Testis (tissue), 3 donors: ENCODE data around the gene CBX2. TPM values are rescaled to one million over a fixed set of nuclear protein-coding genes. Genes with fewer than 3 reads are reported as not detected.
A peak's percentile ranks its signal among the peaks of the same experiment; 100 is the strongest.

Experiments
- DNase-seq: peaks from one replicate; pipeline ENCODE4 v3.0.0-alpha.2; 2019
- H3K27ac ChIP-seq, 2 donors: fragments of 200-600 bp; sonication (generic); one replicate each; pipeline ENCODE4 v1.5.1; 2019
- H3K27me3 ChIP-seq: fragments of 200-600 bp; sonication (generic); one replicate; pipeline ENCODE4 v1.5.1; 2019
- H3K36me3 ChIP-seq: fragments of 200-600 bp; sonication (generic); one replicate; pipeline ENCODE4 v1.5.1; 2017; ENCODE audit warnings: low read depth; ENCODE audit errors: missing control alignments
- H3K4me1 ChIP-seq: fragments of 200-600 bp; sonication (generic); one replicate; pipeline ENCODE4 v1.5.1; 2019
- H3K4me3 ChIP-seq, 2 donors: fragments of 200-600 bp; sonication (generic); one replicate each; pipeline ENCODE4 v1.5.1; 2017 to 2019
- H3K9me3 ChIP-seq: fragments of 200-600 bp; sonication (generic); one replicate; pipeline ENCODE4 v1.5.1; 2017
- CTCF ChIP-seq, 3 experiments: fragments of 450-650 bp in 2 of 3; fragments of 200-600 bp in 1 of 3; sonication (generic) in 1 of 3; IDR thresholded peaks; one replicate each; pipeline ENCODE4 v1.5.1; 2016 to 2019; ENCODE audit warnings: antibody characterized with exemption in 3 of 3, mild to moderate bottlenecking in 2 of 3, moderate library complexity in 1 of 3
- POLR2A ChIP-seq: fragments of 450-650 bp; IDR thresholded peaks from one replicate; pipeline ENCODE4 v1.6.1; 2017; ENCODE audit warnings: antibody characterized with exemption, mild to moderate bottlenecking, moderate library complexity
- WGBS, 2 donors: methylation state at CpG; one replicate each; pipeline ENCODE4 v1.1.5; 2018; 5-methylcytosine and 5-hydroxymethylcytosine counted together
- intact Hi-C: fragments of 100-400 bp; cut with DNase I; formaldehyde crosslinking; loops from one replicate; pipeline ENCODE4 v1.15.1; 2023; ENCODE audit warnings: low total_unique reads
- polyA plus RNA-seq: library from polyadenylated mRNA; stranded (reverse); fragments of 350-450 nt; fragmentation: Illumina TruSeq; extraction: RNeasy Lipid Tissue Mini Kit (QIAGEN cat#74804); gene quantifications from one replicate; pipeline ENCODE4 v1.2.3, GENCODE V29; 2014; ENCODE audit warnings: low read depth, low replicate concordance; ENCODE audit not compliant: insufficient read depth
- total RNA-seq, 2 donors: library from RNA; depleted of rRNA; stranded (reverse); fragments of >200 nt; gene quantifications; one replicate each; pipeline ENCODE4 v1.2.3, GENCODE V29; 2016

CBX2 gene
- total and polyA plus RNA-seq, 3 donors from 2014 or later = 19.4 to 30.7 (median 27.1) TPM

- H3K27ac ChIP-seq = no peak overlapping the region
- H3K4me3 ChIP-seq = no peak overlapping the region
- 33 to 40% methylated on average over 6 to 13 of the region's 13 CpGs for WGBS, 2 donors
- H3K36me3 ChIP-seq = no peaks in the 10 kb centered on the region
- peaks cover 4% of the 10 kb centered on the region for H3K4me1 ChIP-seq
- TF ChIP-seq POLR2A (no peak), CTCF (IDR thresholded peaks at IDR 0.05) (no peak)
- DNase-seq = no peak
- intact Hi-C loops = no loop called here
- peaks cover 6% of the 10 kb centered on the region for H3K27me3 ChIP-seq
- H3K9me3 ChIP-seq = no peaks in the 10 kb centered on the region
Observed at GRCh38 chr17:79806863-79807720, 29.1 kb downstream of the CBX2 start.

- no peak overlapping the region for H3K27ac ChIP-seq
- H3K4me3 ChIP-seq = no peak overlapping the region
- intact Hi-C loops = no loop called here
- 20 to 24% methylated on average over 6 to 20 of the region's 20 CpGs for WGBS, 2 donors
- H3K4me1 ChIP-seq = peaks cover 10% of the 10 kb centered on the region
- peaks cover 6% of the 10 kb centered on the region for H3K27me3 ChIP-seq
- DNase-seq = no peak
- TF ChIP-seq CTCF (IDR thresholded peaks at IDR 0.05) (no peak), POLR2A (no peak)
- no peaks in the 10 kb centered on the region for H3K36me3 ChIP-seq
- no peaks in the 10 kb centered on the region for H3K9me3 ChIP-seq
Observed at GRCh38 chr17:79808763-79809529, 31.0 kb downstream of the CBX2 start.

- no peak for DNase-seq
- H3K27ac ChIP-seq = no peak overlapping the region
- peaks cover 10% of the 10 kb centered on the region for H3K4me1 ChIP-seq
- H3K4me3 ChIP-seq = peak overlapping the region in 1 of 2 donors; percentile 24
- H3K9me3 ChIP-seq = no peaks in the 10 kb centered on the region
- H3K27me3 ChIP-seq = peaks cover 6% of the 10 kb centered on the region
- TF ChIP-seq POLR2A (no peak), CTCF (IDR thresholded peaks at IDR 0.05) (no peak)
- no peaks in the 10 kb centered on the region for H3K36me3 ChIP-seq
- intact Hi-C loops = no loop called here
- 3 to 8% methylated on average over 7 to 40 of the region's 40 CpGs for WGBS, 2 donors
Observed at GRCh38 chr17:79809530-79810129, 31.7 kb downstream of the CBX2 start.

GRCh38 chr17:79810130-79811010 lies 32.4 kb downstream of the CBX2 start:
- H3K4me3 ChIP-seq = peak overlapping the region; percentile 24 to 45
- H3K9me3 ChIP-seq = no peaks in the 10 kb centered on the region
- DNase-seq = peak; percentile 89
- H3K36me3 ChIP-seq = no peaks in the 10 kb centered on the region
- no peak overlapping the region for H3K27ac ChIP-seq
- intact Hi-C loops = no loop called here
- peaks cover 6% of the 10 kb centered on the region for H3K27me3 ChIP-seq
- H3K4me1 ChIP-seq = peaks cover 10% of the 10 kb centered on the region
- WGBS, 2 donors = 2% methylated on average over 51 to 78 of the region's 79 CpGs
- no peak for TF ChIP-seq POLR2A
- TF ChIP-seq CTCF (IDR thresholded peaks at IDR 0.05) = no peak
